HG03575 (cell line): Measurements from ENCODE around the gene SLC38A8.

Experiments used
- ATAC-seq: cut with Tn5 transposase; IDR thresholded peaks from one replicate; pipeline ENCODE4 v1.9.1; 2021; ENCODE audit not compliant: unreplicated experiment, insufficient number of reproducible peaks, low FRiP score; ENCODE audit errors: extremely low read depth

SLC38A8 gene

DNA sequence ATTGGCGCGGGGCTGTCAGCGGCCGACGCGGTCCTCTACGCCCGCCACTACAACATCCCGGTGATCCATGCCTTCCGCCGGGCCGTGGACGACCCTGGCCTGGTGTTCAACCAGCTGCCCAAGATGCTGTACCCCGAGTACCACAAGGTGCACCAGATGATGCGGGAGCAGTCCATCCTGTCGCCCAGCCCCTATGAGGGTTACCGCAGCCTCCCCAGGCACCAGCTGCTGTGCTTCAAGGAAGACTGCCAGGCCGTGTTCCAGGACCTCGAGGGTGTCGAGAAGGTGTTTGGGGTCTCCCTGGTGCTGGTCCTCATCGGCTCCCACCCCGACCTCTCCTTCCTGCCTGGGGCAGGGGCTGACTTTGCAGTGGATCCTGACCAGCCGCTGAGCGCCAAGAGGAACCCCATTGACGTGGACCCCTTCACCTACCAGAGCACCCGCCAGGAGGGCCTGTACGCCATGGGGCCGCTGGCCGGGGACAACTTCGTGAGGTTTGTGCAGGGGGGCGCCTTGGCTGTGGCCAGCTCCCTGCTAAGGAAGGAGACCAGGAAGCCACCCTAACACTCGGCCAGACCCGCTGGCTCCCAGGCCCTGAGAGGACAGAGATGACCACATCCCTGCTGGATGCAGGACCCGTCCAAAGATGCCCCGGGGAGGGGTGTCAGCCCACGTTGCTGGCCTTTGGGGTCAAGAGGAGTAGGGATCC lies 77.0 kb downstream of the SLC38A8 start:
- ATAC-seq, result no peak

DNA sequence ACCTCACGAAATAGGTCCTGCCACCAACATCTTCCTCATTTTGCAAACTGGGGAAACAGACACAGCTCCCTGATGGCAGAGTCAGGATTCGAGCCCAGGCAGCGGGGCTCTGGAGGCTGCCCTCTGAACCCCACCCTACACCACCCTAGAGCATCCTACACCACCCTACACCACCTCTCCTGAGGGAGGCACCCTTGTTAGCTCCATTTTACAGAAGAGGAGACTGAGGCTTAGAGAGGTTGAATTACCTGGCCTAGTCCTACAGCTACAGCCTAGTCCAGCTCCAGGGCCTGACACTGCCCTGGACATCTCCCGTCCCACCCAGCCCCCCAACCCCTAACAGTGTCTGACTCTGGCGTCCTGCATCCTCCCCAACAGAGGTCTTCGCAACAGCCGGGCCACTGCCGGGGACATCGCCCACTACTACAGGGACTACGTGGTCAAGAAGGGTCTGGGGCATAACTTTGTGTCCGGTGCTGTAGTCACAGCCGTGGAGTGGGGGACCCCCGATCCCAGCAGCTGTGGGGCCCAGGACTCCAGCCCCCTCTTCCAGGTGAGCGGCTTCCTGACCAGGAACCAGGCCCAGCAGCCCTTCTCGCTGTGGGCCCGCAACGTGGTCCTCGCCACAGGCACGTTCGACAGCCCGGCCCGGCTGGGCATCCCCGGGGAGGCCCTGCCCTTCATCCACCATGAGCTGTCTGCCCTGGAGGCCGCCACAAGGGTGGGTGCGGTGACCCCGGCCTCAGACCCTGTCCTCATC lies 77.7 kb downstream of the SLC38A8 start:
- no peak for ATAC-seq

DNA sequence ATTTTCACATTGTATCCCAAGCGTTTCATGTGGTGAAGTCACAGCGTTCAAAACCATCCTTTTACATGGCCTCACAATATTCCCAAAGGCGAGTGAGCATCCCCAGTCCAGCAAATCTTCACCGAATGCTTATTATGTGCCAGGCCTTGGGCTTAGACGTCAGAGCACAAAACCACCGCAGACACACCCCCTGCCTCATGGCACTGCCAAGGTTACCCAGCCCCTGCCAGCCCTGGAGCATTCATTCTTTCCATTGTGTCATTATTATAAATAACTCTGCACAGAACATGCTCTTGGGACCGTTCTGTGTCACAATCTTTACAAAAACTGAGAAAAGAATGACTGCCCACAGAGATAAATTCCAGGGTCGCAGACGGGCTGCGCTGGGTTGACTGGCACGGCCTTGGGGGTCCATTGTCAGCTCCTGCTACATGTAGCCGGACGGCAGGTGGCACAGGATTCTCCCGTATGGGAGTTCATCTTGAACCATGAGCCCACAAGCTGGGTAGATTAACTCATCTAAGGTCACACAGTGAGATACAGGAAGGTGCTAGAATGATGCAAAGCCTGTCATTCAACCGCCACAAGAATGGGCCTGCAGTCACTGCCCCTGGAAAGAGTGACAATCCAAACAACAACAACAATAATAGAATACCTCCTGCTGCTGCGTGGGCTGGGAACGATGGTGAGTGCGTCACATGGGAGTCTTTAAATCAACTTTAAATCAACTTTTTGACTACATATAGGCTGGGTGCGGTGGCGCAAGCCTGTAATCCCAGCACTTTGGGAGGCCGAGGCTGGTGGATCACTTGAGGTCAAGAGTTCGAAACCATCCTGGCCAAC lies 79.1 kb downstream of the SLC38A8 start:
- no peak for ATAC-seq

DNA sequence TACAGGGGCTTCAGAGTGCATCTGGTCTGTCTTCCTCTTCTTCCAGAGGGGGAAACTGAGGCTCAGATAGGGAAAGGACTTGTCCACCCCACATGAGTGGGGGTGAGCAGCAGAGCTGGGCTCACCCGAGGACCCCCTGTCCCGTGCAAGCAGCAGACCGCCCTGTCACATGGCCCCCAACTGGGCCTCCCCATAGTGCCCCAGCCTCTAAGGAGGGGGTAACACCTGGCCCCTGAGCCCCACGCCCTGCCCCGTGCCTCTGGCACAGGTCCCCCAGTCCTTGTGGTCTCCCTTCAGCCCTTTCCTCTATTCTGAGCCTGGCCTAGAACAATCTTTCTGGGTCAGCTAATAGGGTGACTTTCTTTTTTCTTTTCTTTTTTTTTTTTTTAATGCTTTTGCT lies 81.0 kb downstream of the SLC38A8 start:
- no peak for ATAC-seq

DNA sequence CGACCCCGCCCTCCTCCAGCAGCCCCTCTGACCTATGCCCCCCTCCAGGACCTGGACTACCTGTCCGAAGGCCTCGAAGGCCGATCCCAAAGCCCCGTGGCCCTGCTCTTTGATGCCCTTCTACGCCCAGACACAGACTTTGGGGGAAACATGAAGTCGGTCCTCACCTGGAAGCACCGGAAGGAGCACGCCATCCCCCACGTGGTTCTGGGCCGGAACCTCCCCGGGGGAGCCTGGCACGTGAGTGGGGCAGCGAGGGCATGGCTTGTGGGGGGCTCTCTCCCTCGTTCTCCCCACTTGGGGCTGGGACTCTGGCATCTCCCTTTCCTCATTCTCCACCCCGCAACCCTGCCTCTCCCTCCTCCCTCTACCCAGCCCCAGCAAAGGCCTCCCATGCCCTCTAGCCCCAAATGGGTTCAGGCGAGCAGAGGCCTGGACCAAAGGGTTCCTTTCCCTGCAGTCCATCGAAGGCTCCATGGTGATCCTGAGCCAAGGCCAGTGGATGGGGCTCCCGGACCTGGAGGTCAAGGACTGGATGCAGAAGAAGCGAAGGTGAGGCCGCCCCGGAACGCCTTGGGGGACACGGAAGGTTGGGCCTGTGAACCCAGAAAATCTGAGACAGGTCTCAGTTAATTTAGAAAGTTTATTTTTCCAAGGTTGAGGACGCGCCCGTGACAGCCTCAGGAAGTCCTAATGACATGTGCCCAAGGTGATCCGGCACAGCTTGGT lies 81.9 kb downstream of the SLC38A8 start:
- no peak for ATAC-seq
